Measurements from ENCODE around the gene OSBPL2. TPM values are rescaled to one million over a fixed set of nuclear protein-coding genes. Genes with fewer than 3 reads are reported as not detected.

Gene OSBPL2
- total RNA-seq, 4 donors from 2014 or later = 46.9 to 60.8 (median 50.8) TPM

DNA sequence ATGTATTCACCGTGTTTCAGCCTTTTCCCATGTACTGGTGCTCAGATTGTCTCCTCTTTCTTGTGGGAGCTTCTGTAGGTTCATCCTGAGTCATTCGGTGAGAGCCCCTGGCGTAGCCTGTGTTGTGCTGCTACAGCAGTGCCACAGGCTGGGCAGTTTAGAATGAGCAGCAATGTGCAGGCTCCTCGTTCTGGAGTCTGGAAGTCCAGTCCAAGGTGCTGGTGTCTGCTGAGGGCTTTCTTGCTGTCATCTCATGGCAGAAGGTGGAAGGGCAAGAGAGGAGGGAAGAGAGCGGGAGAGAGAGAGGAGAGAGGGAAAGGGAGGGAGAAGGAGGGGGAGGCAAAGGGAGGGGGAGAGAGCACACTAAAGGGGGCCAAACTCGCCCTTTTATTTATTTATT lies 15.1 kb downstream of the OSBPL2 start:
- DNase-seq = no peak
- intact Hi-C loops (cut with DNase I) = no loop called here
- Histone ChIP-seq H3K27ac (no peak overlapping the region), H3K27me3 (no peaks in the 10 kb centered on the region), H3K4me3 (replicated peaks in 1 of 3) (no peak overlapping the region), H3K9me3 (no peaks in the 10 kb centered on the region), H3K4me1 (peaks cover 0 to 10% of the 10 kb centered on the region in 2 donors), H3K36me3 (peaks cover 5 to 9% of the 10 kb centered on the region in 2 donors)
- no peak for TF ChIP-seq POLR2A (IDR thresholded peaks at IDR 0.05)
- no peak for TF ChIP-seq CTCF (IDR thresholded peaks at IDR 0.05)
- WGBS, 2 donors = 90 to 95% methylated on average over 6 of the region's 6 CpGs

GRCh38 chr20:62254021-62254724 lies 15.9 kb downstream of the OSBPL2 start:
- DNase-seq = no peak
- Histone ChIP-seq H3K9me3 (no peaks in the 10 kb centered on the region), H3K27ac (no peak overlapping the region), H3K36me3 (peaks cover 5 to 15% of the 10 kb centered on the region in 2 donors), H3K4me3 (replicated peaks in 1 of 3) (no peak overlapping the region), H3K27me3 (no peaks in the 10 kb centered on the region), H3K4me1 (peaks cover 0 to 10% of the 10 kb centered on the region in 2 donors)
- no peak for TF ChIP-seq POLR2A (IDR thresholded peaks at IDR 0.05)
- TF ChIP-seq CTCF (IDR thresholded peaks at IDR 0.05) = no peak
- intact Hi-C loops (cut with DNase I) = no loop called here
- 78 to 81% methylated on average over 22 to 24 of the region's 24 CpGs for WGBS, 2 donors

DNA sequence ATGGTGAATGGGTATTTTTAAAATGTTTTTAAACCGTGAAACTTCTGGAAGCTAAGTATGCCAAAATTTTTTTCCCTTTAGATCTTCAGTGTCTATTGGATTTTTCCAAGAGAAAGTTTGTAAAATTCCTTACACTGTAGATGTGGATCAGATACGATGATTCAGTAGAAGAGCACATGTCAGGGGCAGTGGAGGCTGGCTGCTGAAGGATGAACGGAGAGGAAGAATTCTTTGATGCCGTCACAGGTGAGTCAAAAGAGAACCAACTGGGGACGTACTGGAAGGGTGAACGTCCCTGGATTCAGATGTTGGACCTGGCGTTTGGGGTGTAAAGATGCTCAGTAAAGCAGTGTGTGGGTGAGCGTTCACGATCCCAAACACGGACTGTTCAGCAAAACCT lies 17.7 kb downstream of the OSBPL2 start:
- Histone ChIP-seq H3K27ac (no peak overlapping the region), H3K4me1 (peaks cover 0 to 10% of the 10 kb centered on the region in 2 donors), H3K36me3 (peaks cover 15 to 23% of the 10 kb centered on the region in 2 donors), H3K27me3 (no peaks in the 10 kb centered on the region), H3K9me3 (no peaks in the 10 kb centered on the region), H3K4me3 (replicated peaks in 1 of 3) (no peak overlapping the region)
- 94% methylated on average over 10 of the region's 10 CpGs for WGBS, 2 donors
- no peak for TF ChIP-seq CTCF (IDR thresholded peaks at IDR 0.05)
- TF ChIP-seq POLR2A (IDR thresholded peaks at IDR 0.05) = no peak
- intact Hi-C loops (cut with DNase I) = no loop called here
- no peak for DNase-seq

DNA sequence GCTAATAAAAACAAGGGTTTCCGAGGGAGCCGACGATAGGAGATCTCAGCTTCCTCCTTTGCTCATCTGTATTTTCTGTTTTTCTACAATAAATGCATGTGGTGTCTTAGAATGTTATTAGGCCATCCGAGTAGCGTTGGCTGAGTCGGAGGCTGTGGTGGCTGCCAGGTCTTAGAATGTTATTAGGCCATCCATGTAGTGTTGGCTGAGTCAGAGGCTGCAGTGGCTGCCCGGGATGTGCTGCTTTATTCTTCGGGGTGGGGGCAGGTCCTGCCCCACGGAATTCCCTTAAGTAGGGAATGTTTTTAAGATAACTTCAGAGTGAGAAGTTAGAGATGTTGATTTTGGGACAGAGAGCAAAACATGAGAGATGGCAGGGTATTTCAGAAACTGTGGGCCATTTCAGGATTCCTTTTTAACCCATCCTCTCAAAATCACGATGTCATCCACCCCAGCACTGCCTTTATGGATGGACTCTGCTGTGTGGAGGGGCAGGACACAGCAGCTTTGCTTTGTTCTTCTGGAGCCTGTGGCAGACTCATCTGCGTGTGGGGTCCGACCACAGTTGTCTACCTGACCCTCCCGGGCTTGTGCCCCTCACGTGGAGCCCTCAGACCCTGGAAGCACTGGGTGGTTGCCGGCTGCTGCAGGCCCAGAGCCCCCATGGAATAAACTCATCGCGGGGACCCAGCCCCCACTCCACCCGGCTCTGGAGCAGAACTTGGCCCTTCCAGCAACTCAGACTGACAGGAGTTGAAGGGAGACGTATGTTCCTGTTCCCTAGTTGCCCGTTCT lies 20.4 kb downstream of the OSBPL2 start:
- no peaks in the 10 kb centered on the region for H3K27me3 ChIP-seq
- H3K27ac ChIP-seq = no peak overlapping the region
- no peaks in the 10 kb centered on the region for H3K9me3 ChIP-seq
- DNase-seq = no peak
- peaks cover 28 to 41% of the 10 kb centered on the region in 2 donors for H3K36me3 ChIP-seq
- 77 to 80% methylated on average over 19 to 20 of the region's 20 CpGs for WGBS, 2 donors
- H3K4me1 ChIP-seq = peaks cover 0 to 10% of the 10 kb centered on the region in 2 donors
- TF ChIP-seq POLR2A (IDR thresholded peaks at IDR 0.05) (no peak), CTCF (IDR thresholded peaks at IDR 0.05) (no peak)
- intact Hi-C loops (cut with DNase I) = no loop called here
- no peak overlapping the region for H3K4me3 ChIP-seq (replicated peaks in 1 of 3)

DNA sequence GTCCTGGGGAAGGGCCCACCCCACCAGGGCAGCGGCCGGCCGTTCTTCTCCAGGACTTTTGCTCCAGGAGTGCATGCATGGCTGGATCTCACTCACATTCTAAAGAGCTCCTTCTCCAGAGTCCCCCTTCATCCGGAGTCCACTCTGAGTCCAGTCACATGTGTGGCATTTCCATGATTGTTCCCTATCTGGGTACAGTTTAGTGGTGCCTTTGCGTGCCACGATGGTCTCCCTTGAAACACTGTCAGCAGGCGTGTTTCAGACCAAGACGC lies 20.9 kb downstream of the OSBPL2 start:
- Histone ChIP-seq H3K27ac (no peak overlapping the region), H3K4me3 (replicated peaks in 1 of 3) (no peak overlapping the region), H3K27me3 (no peaks in the 10 kb centered on the region), H3K9me3 (no peaks in the 10 kb centered on the region), H3K36me3 (peaks cover 31 to 44% of the 10 kb centered on the region in 2 donors), H3K4me1 (peaks cover 0 to 10% of the 10 kb centered on the region in 2 donors)
- WGBS, 2 donors = 84 to 93% methylated on average over 8 of the region's 8 CpGs
- intact Hi-C loops (cut with DNase I) = no loop called here
- DNase-seq = no peak
- TF ChIP-seq POLR2A (IDR thresholded peaks at IDR 0.05) (no peak), CTCF (IDR thresholded peaks at IDR 0.05) (no peak)
